Measurements from ENCODE around the gene FN1.

Gene FN1

GRCh38 chr2:215382011-215382410 lies 53.9 kb downstream of the FN1 start:
- DNase-seq = no peak

GRCh38 chr2:215380699-215381098 lies 55.2 kb downstream of the FN1 start:
- no peak for DNase-seq

- no peak for DNase-seq
Observed at GRCh38 chr2:215379948-215380347, 55.9 kb downstream of the FN1 start.

DNA sequence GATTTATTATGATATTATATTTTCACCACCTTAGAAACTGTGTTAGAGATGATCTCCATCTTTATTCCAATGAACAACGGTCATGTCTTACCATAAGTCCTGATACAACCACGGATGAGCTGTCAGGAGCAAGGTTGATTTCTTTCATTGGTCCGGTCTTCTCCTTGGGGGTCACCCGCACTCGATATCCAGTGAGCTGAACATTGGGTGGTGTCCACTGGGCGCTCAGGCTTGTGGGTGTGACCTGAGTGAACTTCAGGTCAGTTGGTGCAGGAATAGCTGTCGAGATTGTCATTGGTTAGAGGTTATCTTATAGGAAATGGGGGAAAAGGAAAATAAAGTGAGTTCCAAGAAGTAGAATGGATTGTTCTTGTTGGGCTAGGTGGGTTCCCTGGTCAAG lies 56.8 kb downstream of the FN1 start:
- no peak for DNase-seq

DNA sequence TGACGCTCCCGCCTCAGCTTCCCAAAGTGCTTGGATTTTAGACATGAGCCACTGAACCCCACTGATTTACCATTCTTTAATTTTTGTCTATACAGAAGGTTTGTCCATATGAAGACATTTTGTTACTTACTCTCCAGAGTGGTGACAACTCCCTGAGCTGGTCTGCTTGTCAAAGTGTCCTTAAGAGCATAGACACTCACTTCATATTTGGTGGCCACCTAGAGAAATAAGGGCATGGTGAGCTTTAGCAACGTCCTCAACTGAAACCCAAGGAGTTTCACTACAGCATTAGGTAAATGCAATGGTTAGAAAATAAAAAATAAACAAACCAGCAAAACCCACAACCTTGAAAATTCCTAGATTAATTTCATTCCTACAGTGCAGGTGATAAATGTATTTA lies 57.8 kb downstream of the FN1 start:
- DNase-seq = no peak

GRCh38 chr2:215377283-215377682 lies 58.6 kb downstream of the FN1 start:
- DNase-seq = no peak

GRCh38 chr2:215376103-215376780 lies 59.6 kb downstream of the FN1 start:
- DNase-seq = no peak

DNA sequence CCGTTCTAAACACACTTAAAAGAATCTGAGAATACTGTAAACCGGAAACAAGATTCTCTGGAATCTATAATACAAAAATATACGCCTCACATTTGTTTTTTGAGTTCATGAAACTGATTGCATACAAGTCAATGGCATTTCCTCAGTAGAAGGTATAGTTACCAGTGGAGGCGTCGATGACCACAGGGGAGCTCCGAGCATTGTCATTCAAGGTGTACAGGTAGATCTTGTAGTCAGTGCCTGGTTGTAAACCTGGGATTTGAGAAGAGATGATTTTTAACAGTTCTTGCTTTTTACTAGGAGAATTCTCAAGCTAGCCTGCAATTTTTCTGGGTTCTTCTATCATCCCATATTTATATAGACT lies 60.4 kb downstream of the FN1 start:
- no peak for DNase-seq

- no peak for DNase-seq
Observed at GRCh38 chr2:215374642-215375466, 61.0 kb downstream of the FN1 start.

DNA sequence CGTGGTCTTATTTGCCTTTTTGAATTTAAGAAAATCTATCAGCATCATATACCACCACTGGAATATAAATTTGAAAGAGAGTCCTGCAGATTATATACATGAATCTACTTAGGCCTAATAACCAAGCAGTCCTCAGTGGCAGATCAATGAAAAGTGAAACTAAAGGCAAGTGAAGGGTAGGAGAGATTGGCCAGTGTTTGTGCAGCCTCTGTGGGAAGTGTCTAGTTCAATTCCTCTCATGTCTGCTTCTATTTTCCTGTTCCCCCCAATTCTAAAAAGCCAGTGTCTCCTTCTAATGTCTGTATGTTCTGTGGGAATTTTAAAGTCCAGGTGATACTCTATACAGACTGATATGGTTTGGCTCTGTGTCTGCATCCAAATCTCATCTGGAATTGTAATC lies 61.9 kb downstream of the FN1 start:
- DNase-seq = no peak

- DNase-seq = no peak
Observed at GRCh38 chr2:215372968-215373649, 62.8 kb downstream of the FN1 start.

- no peak for DNase-seq
Observed at GRCh38 chr2:215371915-215372897, 63.7 kb downstream of the FN1 start.

- DNase-seq = no peak
Observed at GRCh38 chr2:215370112-215370965, 65.5 kb downstream of the FN1 start.

DNA sequence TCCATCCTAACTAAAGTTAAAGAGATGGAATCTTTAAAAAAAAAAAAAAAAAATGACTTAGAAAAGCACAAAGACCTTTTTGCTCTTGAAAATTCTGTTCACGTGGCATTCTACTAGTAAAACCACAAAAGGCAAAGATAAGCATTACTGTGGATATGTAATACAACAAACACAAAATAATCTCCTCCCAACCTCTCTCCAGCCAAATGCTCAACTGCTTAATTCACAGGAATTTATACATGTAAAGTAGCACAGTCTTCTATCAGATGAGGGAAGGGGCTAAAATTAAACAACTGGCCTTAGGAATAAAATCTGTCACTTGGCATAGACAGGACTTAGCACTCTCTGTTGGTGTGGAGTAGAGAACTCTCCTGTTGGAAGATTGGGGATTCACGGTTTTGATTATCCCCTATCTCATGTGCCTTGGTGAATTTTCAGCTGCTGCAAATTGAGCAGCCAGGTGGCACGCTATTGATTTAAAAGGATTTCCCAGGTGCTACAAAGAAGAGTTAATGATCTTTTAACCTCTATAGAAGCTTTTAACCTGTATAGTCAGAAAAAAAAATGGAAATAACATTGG lies 66.6 kb downstream of the FN1 start:
- no peak for DNase-seq

- DNase-seq = no peak
Observed at GRCh38 chr2:215368493-215368809, 67.4 kb downstream of the FN1 start.

- no peak for DNase-seq
Observed at GRCh38 chr2:215367662-215368492, 68.0 kb downstream of the FN1 start.

DNA sequence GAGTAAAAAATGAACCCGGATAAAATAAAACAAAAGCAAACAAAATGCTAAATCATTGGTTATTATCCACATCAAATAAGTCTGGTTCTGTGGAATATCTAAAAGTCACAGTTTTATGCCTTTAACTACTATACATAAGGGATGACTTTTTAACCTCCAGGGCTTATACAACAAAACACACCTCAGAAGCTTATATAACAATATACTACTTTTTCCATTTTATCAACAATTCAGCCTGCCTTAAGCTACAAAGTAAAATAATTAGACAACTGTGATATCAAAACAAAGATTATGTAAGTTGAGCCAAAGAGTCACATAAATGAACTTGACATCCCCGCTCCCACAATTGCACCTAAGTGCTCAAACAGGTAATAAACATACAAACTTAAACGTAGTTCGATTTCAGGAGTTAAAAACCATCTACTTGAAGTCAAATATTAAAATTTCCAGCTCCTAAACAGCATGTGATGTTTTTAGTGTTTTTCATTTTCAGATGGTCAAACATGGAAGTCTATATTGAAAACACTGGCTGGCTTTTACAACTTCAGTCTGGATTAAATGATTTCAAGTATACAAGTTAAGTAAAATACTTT lies 69.3 kb downstream of the FN1 start:
- DNase-seq = no peak

GRCh38 chr2:215365184-215365658 lies 70.6 kb downstream of the FN1 start:
- no peak for DNase-seq

- DNase-seq = no peak
Observed at GRCh38 chr2:215364157-215365155, 71.4 kb downstream of the FN1 start.

Measured in activated T-cell treated with anti-CD3 and anti-CD28 coated beads, Interleukin-2, amount 50 U/mL, for 48 hours (primary cell).